CD14-positive monocyte (primary cell): ENCODE measurements around the gene GRIP1. TPM values are rescaled to one million over a fixed set of nuclear protein-coding genes. Genes with fewer than 3 reads are reported as not detected.

Experiments used
- DNase-seq, 3 donors: peaks; one replicate each; pipeline ENCODE4 v3.0.0-alpha.2; 2011 to 2022
- H2AFZ ChIP-seq: 2 replicates; pipeline ENCODE4 v1.6.0; 2012; ENCODE audit warnings: mild to moderate bottlenecking, low read depth, low read length, inconsistent platforms; ENCODE audit not compliant: insufficient read depth, poor library complexity, severe bottlenecking
- H3K27ac ChIP-seq, 2 donors: 1 replicate in 1 of 2; 2 replicates in 1 of 2; pipeline ENCODE4 v1.5.1; 2012 to 2013; ENCODE audit warnings: low read length in 2 of 2, control low read depth in 1 of 2, inconsistent platforms in 1 of 2, low read depth in 1 of 2, mild to moderate bottlenecking in 1 of 2
- H3K27me3 ChIP-seq, 2 donors: one replicate each; pipeline versions ENCODE4 v1.6.0 to v1.6.1; 2011 to 2013; ENCODE audit warnings: low read length in 2 of 2; ENCODE audit not compliant: control insufficient read depth in 2 of 2, insufficient read depth in 2 of 2
- H3K36me3 ChIP-seq, 2 donors: replicated peaks in 1 of 2; 1 replicate in 1 of 2; 2 replicates in 1 of 2; pipeline versions ENCODE4 v1.5.1 to v1.6.1; 2012 to 2013; ENCODE audit warnings: low read length in 2 of 2, control low read depth in 1 of 2, inconsistent platforms in 1 of 2, mild to moderate bottlenecking in 1 of 2; ENCODE audit not compliant: insufficient read depth in 2 of 2, control insufficient read depth in 1 of 2
- H3K4me1 ChIP-seq, 2 donors: 1 replicate in 1 of 2; 2 replicates in 1 of 2; pipeline versions ENCODE4 v1.5.1 to v1.6.1; 2012 to 2013; ENCODE audit warnings: low read length in 2 of 2, control low read depth in 1 of 2, inconsistent platforms in 1 of 2, mild to moderate bottlenecking in 1 of 2, moderate library complexity in 1 of 2; ENCODE audit not compliant: insufficient read depth in 2 of 2, control insufficient read depth in 1 of 2
- H3K4me2 ChIP-seq: replicated peaks from 2 replicates; pipeline ENCODE3; 2012; ENCODE audit warnings: low read length, moderate library complexity, mild to moderate bottlenecking; ENCODE audit not compliant: poor library complexity, severe bottlenecking; ENCODE audit errors: extremely low read depth
- H3K4me3 ChIP-seq, 3 experiments: fragments of 200-600 bp in 1 of 3; sonication (generic) in 1 of 3; replicated peaks in 1 of 3; 1 replicate in 2 of 3; 2 replicates in 1 of 3; pipeline ENCODE4 v1.5.1; 2011 to 2013; ENCODE audit warnings: low read length in 3 of 3, mild to moderate bottlenecking in 3 of 3, control low read depth in 2 of 3, low read depth in 2 of 3, inconsistent platforms in 1 of 3, moderate library complexity in 1 of 3
- H3K79me2 ChIP-seq: 2 replicates; pipeline ENCODE4 v1.6.0; 2012; ENCODE audit warnings: mild to moderate bottlenecking, control low read depth, inconsistent platforms, low read length, moderate library complexity; ENCODE audit not compliant: insufficient read depth
- H3K9ac ChIP-seq: 2 replicates; pipeline ENCODE4 v1.6.0; 2017; ENCODE audit warnings: low read length, mild to moderate bottlenecking; ENCODE audit not compliant: insufficient read depth, poor library complexity, severe bottlenecking
- H3K9me3 ChIP-seq, 2 donors: replicated peaks in 1 of 2; 1 replicate in 1 of 2; 2 replicates in 1 of 2; pipeline versions ENCODE4 v1.5.1 to v1.6.1; 2012 to 2013; ENCODE audit warnings: low read length in 2 of 2, control low read depth in 1 of 2; ENCODE audit not compliant: control insufficient read depth in 1 of 2, insufficient read depth in 1 of 2
- H4K20me1 ChIP-seq: 2 replicates; pipeline ENCODE4 v1.6.0; 2012; ENCODE audit warnings: mild to moderate bottlenecking, low read length, control low read depth, moderate library complexity; ENCODE audit not compliant: insufficient read depth
- H3K27ac Mint-ChIP-seq, 7 donors: one replicate each; pipeline ENCODE4 v1.8.0; 2020; ENCODE audit warnings: mild to moderate bottlenecking in 7 of 7, mixed read lengths in 7 of 7, moderate library complexity in 6 of 7, inconsistent platforms in 2 of 7
- H3K27me3 Mint-ChIP-seq, 3 donors: one replicate each; pipeline ENCODE4 v1.8.0; 2021 to 2022; ENCODE audit warnings: low read depth in 3 of 3, mild to moderate bottlenecking in 3 of 3, mixed read lengths in 3 of 3, moderate library complexity in 3 of 3, inconsistent platforms in 1 of 3
- H3K36me3 Mint-ChIP-seq, 2 donors: one replicate each; pipeline ENCODE4 v1.8.0; 2020; ENCODE audit warnings: mixed read lengths in 2 of 2, inconsistent platforms in 1 of 2, mild to moderate bottlenecking in 1 of 2
- H3K4me1 Mint-ChIP-seq: one replicate; pipeline ENCODE4 v1.8.0; 2020; ENCODE audit warnings: mild to moderate bottlenecking, mixed read lengths
- H3K4me3 Mint-ChIP-seq, 2 donors: one replicate each; pipeline ENCODE4 v1.8.0; 2020; ENCODE audit warnings: mild to moderate bottlenecking in 2 of 2, mixed read lengths in 2 of 2, moderate library complexity in 1 of 2
- H3K9me3 Mint-ChIP-seq, 7 donors: one replicate each; pipeline ENCODE4 v1.8.0; 2020 to 2022; ENCODE audit warnings: mixed read lengths in 7 of 7, mild to moderate bottlenecking in 6 of 7, moderate library complexity in 6 of 7, inconsistent platforms in 2 of 7
- CTCF ChIP-seq: fragments of 200-600 bp; IDR thresholded peaks from one replicate; pipeline ENCODE4 v1.8.0; 2022; ENCODE audit warnings: antibody characterized with exemption, mild to moderate bottlenecking
- WGBS: methylation state at CpG from one replicate; pipeline ENCODE4 v1.1.5; 2013; ENCODE audit warnings: missing lambda C conversion rate; ENCODE audit not compliant: insufficient coverage; 5-methylcytosine and 5-hydroxymethylcytosine counted together
- intact Hi-C, 2 donors: fragments of 100-400 bp; cut with micrococcal nuclease; formaldehyde crosslinking; loops; one replicate each; pipeline versions ENCODE4 v1.15.0 to v1.15.1; 2023
- polyA plus RNA-seq, 3 donors: library from polyadenylated mRNA; depleted of rRNA in 1 of 3; unstranded in 2 of 3; stranded (reverse) in 1 of 3; fragments of 300-500 nt in 2 of 3; fragments of >200 nt in 1 of 3; fragmentation: Illumina TruSeq in 2 of 3; gene quantifications; 1 replicate in 2 of 3; 2 replicates in 1 of 3; pipeline ENCODE4 v1.2.3, GENCODE V29; 2012 to 2021

The GRIP1 gene
- polyA plus RNA-seq, 3 donors = 0.21 TPM; not detected in 2

GRCh38 chr12:66679461-66680084, 697 bp upstream of the GRIP1 start:
- intact Hi-C loops = no loop called here
- H3K4me1 ChIP-seq = no peaks in the 10 kb centered on the region
- no CpG with 5 or more reads among the region's 7 CpGs for WGBS
- no peaks in the 10 kb centered on the region for H3K9me3 ChIP-seq
- Mint-ChIP-seq H3K27me3 (peaks cover 0 to 3% (median 2%) of the 10 kb centered on the region in 3 donors), H3K36me3 (no peaks in the 10 kb centered on the region), H3K4me3 (no peak overlapping the region), H3K27ac (no peak overlapping the region), H3K4me1 (peaks cover 4% of the 10 kb centered on the region), H3K9me3 (peaks cover 0 to 1% (median 0%) of the 10 kb centered on the region in 7 donors)
- no peak overlapping the region for H3K27ac ChIP-seq
- no peaks in the 10 kb centered on the region for H3K27me3 ChIP-seq
- H4K20me1 ChIP-seq = no peaks in the 10 kb centered on the region
- H3K79me2 ChIP-seq = no peaks in the 10 kb centered on the region
- no peak overlapping the region for H2AFZ ChIP-seq
- H3K9ac ChIP-seq = no peak overlapping the region
- H3K36me3 ChIP-seq = no peaks in the 10 kb centered on the region
- no peak for DNase-seq
- no peak overlapping the region for H3K4me3 ChIP-seq
- no peak for TF ChIP-seq CTCF
- H3K4me2 ChIP-seq = no peak overlapping the region

GRCh38 chr12:66676241-66676640, 2.6 kb downstream of the GRIP1 start:
- no peak overlapping the region for H2AFZ ChIP-seq
- no peaks in the 10 kb centered on the region for H3K79me2 ChIP-seq
- no peaks in the 10 kb centered on the region for H4K20me1 ChIP-seq
- H3K9me3 ChIP-seq = no peaks in the 10 kb centered on the region
- H3K4me1 ChIP-seq = no peaks in the 10 kb centered on the region
- peaks cover 3% of the 10 kb centered on the region for H3K4me1 Mint-ChIP-seq
- H3K27ac ChIP-seq = no peak overlapping the region
- no peak overlapping the region for H3K4me3 ChIP-seq
- H3K4me3 Mint-ChIP-seq = no peak overlapping the region
- no peaks in the 10 kb centered on the region for H3K36me3 ChIP-seq
- intact Hi-C loops = no loop called here
- no peaks in the 10 kb centered on the region for H3K27me3 ChIP-seq
- no peak overlapping the region for H3K9ac ChIP-seq
- H3K36me3 Mint-ChIP-seq = no peaks in the 10 kb centered on the region
- no peak for TF ChIP-seq CTCF
- peaks cover 0 to 1% (median 0%) of the 10 kb centered on the region in 3 donors for H3K27me3 Mint-ChIP-seq
- H3K27ac Mint-ChIP-seq = no peak overlapping the region
- H3K4me2 ChIP-seq = no peak overlapping the region
- H3K9me3 Mint-ChIP-seq = peaks cover 0 to 1% (median 0%) of the 10 kb centered on the region in 7 donors
- no peak for DNase-seq
